Measurements from ENCODE around the gene MRPL58.
"Not testable (repeated sequence)": the region's sequence is repeated elsewhere in the genome, so short reads cannot be mapped to it uniquely, and the experiment has no call there.

Gene MRPL58

GRCh38 chr17:75012346-75013091 lies at the start of gene MRPL58:
Gene MRPL58, plus strand, starts transcription at chr17:75012670. Its CDS starts 17 bp downstream, at chr17:75012687.
- peak; percentile 80 for DNase-seq (ENCODE audit: low spot score)

- DNase-seq (ENCODE audit: low spot score), result no peak
Measured at GRCh38 chr17:74963656-74964055, 48.8 kb upstream of the MRPL58 start.

- no peak for DNase-seq (ENCODE audit: low spot score)
Measured at GRCh38 chr17:74964246-74964761, 48.2 kb upstream of the MRPL58 start.

GRCh38 chr17:74964988-74965622 lies 47.4 kb upstream of the MRPL58 start:
- DNase-seq (ENCODE audit: low spot score), result no peak

GRCh38 chr17:74968361-74968780 lies 44.1 kb upstream of the MRPL58 start:
- no peak for DNase-seq (ENCODE audit: low spot score)

- DNase-seq (ENCODE audit: low spot score), result not testable (repeated sequence)
Measured at GRCh38 chr17:74969501-74969900, 43.0 kb upstream of the MRPL58 start.

GRCh38 chr17:74970395-74970794 lies 42.1 kb upstream of the MRPL58 start:
- no peak for DNase-seq (ENCODE audit: low spot score)

- DNase-seq (ENCODE audit: low spot score), result no peak
Measured at GRCh38 chr17:74971069-74971841, 41.2 kb upstream of the MRPL58 start.

GRCh38 chr17:74971842-74972106 lies 40.7 kb upstream of the MRPL58 start:
- DNase-seq (ENCODE audit: low spot score), result no peak

- DNase-seq (ENCODE audit: low spot score), result peak; percentile 40
Measured at GRCh38 chr17:74972107-74972972, 40.1 kb upstream of the MRPL58 start, which contains the start of gene HID1. Gene HID1, minus strand, starts transcription at chr17:74972759. Its CDS starts 103 bp downstream, at chr17:74972656.

- no peak for DNase-seq (ENCODE audit: low spot score)
Measured at GRCh38 chr17:74972973-74973328, 39.5 kb upstream of the MRPL58 start.

GRCh38 chr17:74975943-74976342 lies 36.5 kb upstream of the MRPL58 start:
- no peak for DNase-seq (ENCODE audit: low spot score)

GRCh38 chr17:74977802-74978201 lies 34.7 kb upstream of the MRPL58 start:
- DNase-seq (ENCODE audit: low spot score), result no peak

GRCh38 chr17:74978240-74978639 lies 34.2 kb upstream of the MRPL58 start:
- DNase-seq (ENCODE audit: low spot score), result no peak

GRCh38 chr17:74979408-74980146 lies 32.9 kb upstream of the MRPL58 start:
- DNase-seq (ENCODE audit: low spot score), result no peak

GRCh38 chr17:74981318-74981978 lies 31.0 kb upstream of the MRPL58 start:
- no peak for DNase-seq (ENCODE audit: low spot score)

GRCh38 chr17:74981979-74982662 lies 30.3 kb upstream of the MRPL58 start:
- DNase-seq (ENCODE audit: low spot score), result no peak

- DNase-seq (ENCODE audit: low spot score), result not testable (repeated sequence)
Measured at GRCh38 chr17:74982663-74983313, 29.7 kb upstream of the MRPL58 start.

GRCh38 chr17:74986206-74986576 lies 26.3 kb upstream of the MRPL58 start:
- DNase-seq (ENCODE audit: low spot score), result no peak

Data from hematopoietic multipotent progenitor cell treated with erythropoietin and hydrocortisone succinate and interleukin-3 and kit ligand, for 15 days (in vitro differentiated cells).